ENCODE measurements around the gene CAMK2A.

- TF ChIP-seq CTCF (IDR thresholded peaks at IDR 0.05 in 4 of 5, conservative IDR thresholded peaks at IDR 0.05 in 1 of 5) (no peak), POLR2A (IDR thresholded peaks at IDR 0.05) (no peak)
Measured at GRCh38 chr5:150281987-150282386, 7.6 kb downstream of the CAMK2A start.

Data from gastrocnemius medialis (tissue), 4 donors.